RWPE2 (cell line): ENCODE results near the gene GIPC1.

Experiments
- ATAC-seq: fragments of 200-7000 bp; cut with Tn5 transposase; 3 replicates; pipeline ENCODE4 v1.9.1; 2021; ENCODE audit warnings: low read depth
- DNase-seq: peaks from one replicate; pipeline ENCODE4 v3.0.0-alpha.2; 2020; ENCODE audit warnings: low spot score
- H3K27ac ChIP-seq: fragments of 450-650 bp; 2 replicates; pipeline ENCODE4 v1.5.1; 2017; ENCODE audit warnings: mild to moderate bottlenecking; ENCODE audit not compliant: poor library complexity, severe bottlenecking
- H3K27me3 ChIP-seq: fragments of 250-450 bp; sonication (Bioruptor Pico); 2 replicates; pipeline ENCODE4 v1.5.1; 2021; ENCODE audit warnings: mild to moderate bottlenecking, moderate library complexity; ENCODE audit not compliant: insufficient read depth, poor library complexity, severe bottlenecking
- H3K36me3 ChIP-seq: fragments of 250-450 bp; sonication (Bioruptor Pico); 2 replicates; pipeline ENCODE4 v1.5.1; 2020; ENCODE audit warnings: low read depth, mild to moderate bottlenecking, moderate library complexity
- H3K4me1 ChIP-seq: fragments of 250-450 bp; sonication (Bioruptor Pico); 2 replicates; pipeline ENCODE4 v1.5.1; 2021; ENCODE audit warnings: mild to moderate bottlenecking, moderate library complexity; ENCODE audit not compliant: insufficient read depth, poor library complexity, severe bottlenecking
- H3K4me3 ChIP-seq: fragments of 250-450 bp; sonication (Bioruptor Pico); 2 replicates; pipeline ENCODE4 v1.5.1; 2021; ENCODE audit warnings: mild to moderate bottlenecking, moderate library complexity; ENCODE audit not compliant: severe bottlenecking
- H3K9me3 ChIP-seq: fragments of 250-450 bp; sonication (Bioruptor Pico); 2 replicates; pipeline ENCODE4 v1.5.1; 2021; ENCODE audit warnings: mild to moderate bottlenecking, moderate library complexity; ENCODE audit not compliant: severe bottlenecking
- CTCF ChIP-seq: fragments of 450-650 bp; IDR thresholded peaks from one replicate; pipeline ENCODE4 v1.5.1; 2017; ENCODE audit warnings: mild to moderate bottlenecking, moderate library complexity; ENCODE audit not compliant: poor library complexity, severe bottlenecking

Gene GIPC1

GRCh38 chr19:14478113-14478545 lies 17.8 kb downstream of the GIPC1 start:
- no peak overlapping the region for H3K4me3 ChIP-seq
- no peaks in the 10 kb centered on the region for H3K27me3 ChIP-seq
- ATAC-seq (no peak), DNase-seq (no peak)
- peaks cover 55% of the 10 kb centered on the region for H3K36me3 ChIP-seq
- H3K9me3 ChIP-seq, result no peaks in the 10 kb centered on the region
- no peak overlapping the region for H3K27ac ChIP-seq
- peaks cover 16% of the 10 kb centered on the region for H3K4me1 ChIP-seq
- TF ChIP-seq CTCF, result no peak

- no peak for TF ChIP-seq CTCF
- Histone ChIP-seq H3K4me3 (no peak overlapping the region), H3K4me1 (peaks cover 16% of the 10 kb centered on the region), H3K9me3 (no peaks in the 10 kb centered on the region), H3K27ac (peak overlapping the region; percentile 54), H3K27me3 (no peaks in the 10 kb centered on the region), H3K36me3 (peaks cover 50% of the 10 kb centered on the region)
- ATAC-seq (no peak), DNase-seq (no peak)
Measured at GRCh38 chr19:14477418-14478112, 18.4 kb downstream of the GIPC1 start.

GRCh38 chr19:14476673-14477401 lies 19.1 kb downstream of the GIPC1 start:
- Histone ChIP-seq H3K27ac (peak overlapping the region; percentile 54), H3K4me3 (no peak overlapping the region), H3K27me3 (no peaks in the 10 kb centered on the region), H3K9me3 (no peaks in the 10 kb centered on the region), H3K36me3 (peaks cover 42% of the 10 kb centered on the region), H3K4me1 (peaks cover 16% of the 10 kb centered on the region)
- TF ChIP-seq CTCF, result no peak
- DNase-seq (peak; percentile 92), ATAC-seq (peak; percentile 78)

GRCh38 chr19:14476327-14476672 lies 19.6 kb downstream of the GIPC1 start:
- peak overlapping the region; percentile 54 for H3K27ac ChIP-seq
- no peak overlapping the region for H3K4me3 ChIP-seq
- peaks cover 16% of the 10 kb centered on the region for H3K4me1 ChIP-seq
- DNase-seq, result peak; percentile 72
- peaks cover 40% of the 10 kb centered on the region for H3K36me3 ChIP-seq
- no peaks in the 10 kb centered on the region for H3K9me3 ChIP-seq
- no peak for TF ChIP-seq CTCF
- H3K27me3 ChIP-seq, result no peaks in the 10 kb centered on the region
- no peak for ATAC-seq
